Neural crest cell (in vitro differentiated cells): ENCODE measurements around the gene PSMD9. TPM values are rescaled to one million over a fixed set of nuclear protein-coding genes. Genes with fewer than 3 reads are reported as not detected.
"Not testable (repeated sequence)": the region's sequence is repeated elsewhere in the genome, so short reads cannot be mapped to it uniquely, and the experiment has no call there.

ENCODE experiments used
- DNase-seq: peaks from one replicate; pipeline ENCODE4 v3.0.0; 2021; ENCODE audit warnings: low read depth, mixed read lengths, low spot score
- H3K27ac Mint-ChIP-seq: one replicate; pipeline ENCODE4 v1.8.0; 2021; ENCODE audit warnings: mild to moderate bottlenecking, mixed read lengths; ENCODE audit not compliant: unreplicated experiment
- H3K27me3 Mint-ChIP-seq: 2 replicates; pipeline ENCODE4 v1.8.0; 2021; ENCODE audit warnings: low read depth, mild to moderate bottlenecking, mixed read lengths
- H3K36me3 Mint-ChIP-seq: 2 replicates; pipeline ENCODE4 v1.8.0; 2021; ENCODE audit warnings: low read depth, mild to moderate bottlenecking, mixed read lengths
- H3K4me1 Mint-ChIP-seq: 2 replicates; pipeline ENCODE4 v1.8.0; 2021; ENCODE audit warnings: mixed read lengths
- H3K4me3 Mint-ChIP-seq: one replicate; pipeline ENCODE4 v1.8.0; 2021; ENCODE audit warnings: mild to moderate bottlenecking, mixed read lengths
- H3K9me3 Mint-ChIP-seq: 2 replicates; pipeline ENCODE4 v1.8.0; 2021; ENCODE audit warnings: mixed read lengths
- CTCF ChIP-seq: fragments of 200-600 bp; sonication (generic); conservative IDR thresholded peaks from 2 replicates; pipeline ENCODE4 v1.5.0; 2021; ENCODE audit warnings: antibody characterized with exemption, mild to moderate bottlenecking
- total RNA-seq: library from RNA; stranded (reverse); gene quantifications from 2 replicates; pipeline ENCODE4 v1.2.1, GENCODE V29; 2021

The PSMD9 gene
- total RNA-seq, 1 donor from 2014 or later = 46.3 TPM

- H3K4me3 Mint-ChIP-seq = no peak overlapping the region
- H3K27me3 Mint-ChIP-seq = no peaks in the 10 kb centered on the region
- no peaks in the 10 kb centered on the region for H3K4me1 Mint-ChIP-seq
- no peaks in the 10 kb centered on the region for H3K9me3 Mint-ChIP-seq
- H3K36me3 Mint-ChIP-seq = no peaks in the 10 kb centered on the region
- TF ChIP-seq CTCF = no peak
- no peak overlapping the region for H3K27ac Mint-ChIP-seq
- DNase-seq = no peak
These were observed 17.1 kb upstream of the PSMD9 start for GRCh38 chr12:121871467-121871866.

GRCh38 chr12:121872546-121873215, 15.9 kb upstream of the PSMD9 start:
- H3K4me3 Mint-ChIP-seq = no peak overlapping the region
- DNase-seq = no peak
- no peak overlapping the region for H3K27ac Mint-ChIP-seq

GRCh38 chr12:121873216-121873569, 15.4 kb upstream of the PSMD9 start:
- no peaks in the 10 kb centered on the region for H3K4me1 Mint-ChIP-seq
- H3K27ac Mint-ChIP-seq = no peak overlapping the region
- TF ChIP-seq CTCF = no peak
- no peaks in the 10 kb centered on the region for H3K9me3 Mint-ChIP-seq
- H3K4me3 Mint-ChIP-seq = no peak overlapping the region
- no peaks in the 10 kb centered on the region for H3K27me3 Mint-ChIP-seq
- no peaks in the 10 kb centered on the region for H3K36me3 Mint-ChIP-seq
- no peak for DNase-seq

More at GRCh38 chr12:121872546-121873215, 15.9 kb upstream of the PSMD9 start:
- Mint-ChIP-seq H3K4me1 (no peaks in the 10 kb centered on the region), H3K9me3 (no peaks in the 10 kb centered on the region), H3K36me3 (no peaks in the 10 kb centered on the region), H3K27me3 (no peaks in the 10 kb centered on the region)
- TF ChIP-seq CTCF = no peak

- Mint-ChIP-seq H3K27me3 (no peaks in the 10 kb centered on the region), H3K4me1 (no peaks in the 10 kb centered on the region), H3K27ac (no peak overlapping the region), H3K9me3 (no peaks in the 10 kb centered on the region), H3K4me3 (no peak overlapping the region), H3K36me3 (no peaks in the 10 kb centered on the region)
- no peak for DNase-seq
- TF ChIP-seq CTCF = no peak
These were observed 14.5 kb upstream of the PSMD9 start for GRCh38 chr12:121874071-121874470.

- H3K4me1 Mint-ChIP-seq = no peaks in the 10 kb centered on the region
- no peaks in the 10 kb centered on the region for H3K9me3 Mint-ChIP-seq
- no peaks in the 10 kb centered on the region for H3K36me3 Mint-ChIP-seq
- H3K27me3 Mint-ChIP-seq = no peaks in the 10 kb centered on the region
- no peak for DNase-seq
- TF ChIP-seq CTCF = no peak
- H3K4me3 Mint-ChIP-seq = no peak overlapping the region
- no peak overlapping the region for H3K27ac Mint-ChIP-seq
These were observed 13.0 kb upstream of the PSMD9 start for GRCh38 chr12:121875582-121875981.

- H3K4me1 Mint-ChIP-seq, H3K4me3 Mint-ChIP-seq, H3K36me3 Mint-ChIP-seq, H3K27ac Mint-ChIP-seq, DNase-seq, H3K9me3 Mint-ChIP-seq, H3K27me3 Mint-ChIP-seq: not testable (repeated sequence)
These were observed 12.5 kb upstream of the PSMD9 start for GRCh38 chr12:121876080-121876447.
